Keratinocyte (primary cell): ENCODE measurements around the gene PTBP3. TPM values are rescaled to one million over a fixed set of nuclear protein-coding genes. Genes with fewer than 3 reads are reported as not detected.

ENCODE experiments used
- DNase-seq: peaks from one replicate; pipeline ENCODE4 v3.0.0-alpha.2; 2011; ENCODE audit warnings: low read depth, missing footprints, low spot score
- FAIRE-seq: peaks from 2 replicates; lab custom pipeline; 2011; peaks lifted over from hg19 to GRCh38; lab: Jason Lieb, UNC
- H2AFZ ChIP-seq: 2 replicates; pipeline ENCODE4 v1.6.0; 2012; ENCODE audit warnings: low read length, control low read depth, inconsistent platforms; ENCODE audit not compliant: control insufficient read depth
- H3K27ac ChIP-seq: 2 replicates; pipeline ENCODE4 v1.5.1; 2011; ENCODE audit warnings: low read length; ENCODE audit not compliant: control insufficient read depth, insufficient read depth
- H3K27me3 ChIP-seq: 3 replicates; pipeline ENCODE4 v1.6.0; 2011; ENCODE audit warnings: low read length; ENCODE audit not compliant: control insufficient read depth, insufficient read depth; ENCODE audit errors: extremely low read depth
- H3K36me3 ChIP-seq, 2 experiments: 2 replicates in 1 of 2; 3 replicates in 1 of 2; pipeline ENCODE4 v1.5.1; 2011; ENCODE audit warnings: low read length in 2 of 2, mild to moderate bottlenecking in 1 of 2; ENCODE audit not compliant: control insufficient read depth in 2 of 2, insufficient read depth in 2 of 2; ENCODE audit errors: extremely low read depth in 1 of 2
- H3K4me1 ChIP-seq: 3 replicates; pipeline ENCODE4 v1.5.1; 2011; ENCODE audit warnings: low read length; ENCODE audit not compliant: control insufficient read depth, insufficient read depth; ENCODE audit errors: extremely low read depth
- H3K4me2 ChIP-seq: 3 replicates; pipeline ENCODE4 v1.6.0; 2011; ENCODE audit warnings: low read depth, low read length; ENCODE audit not compliant: control insufficient read depth, insufficient read depth; ENCODE audit errors: extremely low read depth
- H3K4me3 ChIP-seq, 3 experiments: fragments of 200-600 bp in 1 of 3; sonication (generic) in 1 of 3; 2 replicates in 2 of 3; 3 replicates in 1 of 3; pipeline ENCODE4 v1.5.1; 2011 to 2016; ENCODE audit warnings: low read length in 3 of 3, mild to moderate bottlenecking in 3 of 3, control low read depth in 2 of 3, inconsistent platforms in 1 of 3, low read depth in 1 of 3, mixed read lengths in 1 of 3, mixed run types in 1 of 3, moderate library complexity in 1 of 3; ENCODE audit not compliant: control insufficient read depth in 2 of 3, insufficient read depth in 2 of 3; ENCODE audit errors: extremely low read depth in 1 of 3
- H3K79me2 ChIP-seq: 2 replicates; pipeline ENCODE4 v1.6.0; 2012; ENCODE audit warnings: low read length; ENCODE audit not compliant: control insufficient read depth, insufficient read depth
- H3K9ac ChIP-seq: 3 replicates; pipeline ENCODE4 v1.6.0; 2011; ENCODE audit warnings: low read length; ENCODE audit not compliant: control insufficient read depth, insufficient read depth; ENCODE audit errors: extremely low read depth
- H3K9me1 ChIP-seq: 3 replicates; pipeline ENCODE4 v1.6.0; 2011; ENCODE audit warnings: low read length; ENCODE audit not compliant: control insufficient read depth, insufficient read depth; ENCODE audit errors: extremely low read depth
- H3K9me3 ChIP-seq: 2 replicates; pipeline ENCODE4 v1.5.1; 2012; ENCODE audit warnings: low read depth, low read length; ENCODE audit not compliant: control insufficient read depth
- H4K20me1 ChIP-seq: 3 replicates; pipeline ENCODE4 v1.6.0; 2011; ENCODE audit warnings: low read length; ENCODE audit not compliant: control insufficient read depth, insufficient read depth; ENCODE audit errors: extremely low read depth
- CTCF ChIP-seq, 3 experiments: IDR thresholded peaks in 1 of 3; conservative IDR thresholded peaks in 1 of 3; optimal IDR thresholded peaks in 1 of 3; 2 replicates in 2 of 3; 3 replicates in 1 of 3; pipeline versions ENCODE3 to v1.5.1; 2011; ENCODE audit warnings: low read length in 3 of 3, mild to moderate bottlenecking in 3 of 3, moderate library complexity in 2 of 3, control low read depth in 1 of 3, inconsistent platforms in 1 of 3; ENCODE audit not compliant: insufficient read depth in 2 of 3; ENCODE audit errors: extremely low read depth in 1 of 3
- EZH2 ChIP-seq: IDR thresholded peaks from one replicate; pipeline ENCODE4 v1.6.1; 2012; ENCODE audit warnings: inconsistent platforms, mild to moderate bottlenecking, low read length, moderate library complexity
- dilution Hi-C: fragments of 300-500 bp; cut with MboI; formaldehyde crosslinking; loops from one replicate; pipeline ENCODE4 v1.7.0; 2020; ENCODE audit warnings: low sequenced_read_pairs; ENCODE audit not compliant: extremely low pct_ligation_motif_present
- polyA plus RNA-seq, 5 experiments: library from polyadenylated mRNA; depleted of rRNA in 3 of 5; stranded (reverse) in 3 of 5; stranded (forward) in 1 of 5; unstranded in 1 of 5; fragments of >200 nt; gene quantifications; 1 replicate in 1 of 5; 2 replicates in 3 of 5; 3 replicates in 1 of 5; pipeline versions ENCODE4 v1.2.1 to v1.2.3, GENCODE V29; 2011 to 2012; ENCODE audit warnings: missing spikeins in 2 of 5, low read depth in 1 of 5, low replicate concordance in 1 of 5

The PTBP3 gene
- polyA plus RNA-seq, 1 donor (not counting 4 experiments of a cell fraction or from before 2014, with no cell fraction given), result 51.0 TPM

DNA sequence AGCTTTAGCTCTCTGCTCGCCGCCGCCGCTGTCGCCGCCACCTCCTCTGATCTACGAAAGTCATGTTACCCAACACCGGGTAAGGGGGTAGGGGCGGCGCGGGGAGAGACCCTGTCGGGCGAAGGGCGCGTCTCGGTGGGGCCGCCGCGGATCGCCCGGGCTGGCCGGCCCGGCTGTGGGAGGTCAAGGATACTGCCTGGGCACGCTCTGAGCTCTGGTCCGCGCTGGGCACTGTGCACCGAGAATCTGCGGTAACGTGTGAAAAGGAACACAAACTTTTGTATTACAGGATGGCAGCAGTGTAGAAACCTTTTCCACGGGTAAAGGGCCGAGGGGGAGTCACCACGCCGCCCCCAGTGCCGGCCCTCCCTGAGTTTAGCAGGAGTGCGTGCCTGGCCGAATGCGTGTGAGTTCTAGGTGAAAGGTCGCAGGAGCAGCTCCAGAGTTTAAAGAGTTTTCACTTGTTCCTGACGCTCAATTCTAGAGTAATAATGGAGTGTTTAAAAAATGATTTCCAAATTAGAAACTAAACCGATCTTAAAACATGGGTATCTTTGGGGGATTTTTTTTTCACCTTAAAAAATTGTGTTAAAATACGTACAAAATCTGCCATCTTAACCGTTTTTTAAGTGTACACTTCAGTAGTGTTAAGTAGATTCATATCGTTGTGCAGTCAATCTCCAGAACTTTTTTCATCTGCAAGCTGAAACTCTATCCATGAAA, 46.8 kb upstream of the PTBP3 start, which contains the start of gene HSDL2:
HSDL2 (plus strand) TSS at position 7 of the 723 bp plus-strand sequence; CDS start at position 63, 56 bp downstream.
- Histone ChIP-seq H3K4me3 (peak within 1 kb of the TSS; percentile 90 to 97 (median 95)), H3K27me3 (no peaks in the 10 kb centered on the region), H3K4me2 (peak within 1 kb of the TSS; percentile 98), H3K36me3 (no peaks in the 10 kb centered on the region), H3K9me3 (no peaks in the 10 kb centered on the region), H3K4me1 (peaks cover 22% of the 10 kb centered on the region), H3K9me1 (no peaks in the 10 kb centered on the region), H3K27ac (peak within 1 kb of the TSS; percentile 92), H3K79me2 (peaks cover 15% of the 10 kb centered on the region), H2AFZ (peak within 1 kb of the TSS; percentile 96), H4K20me1 (no peaks in the 10 kb centered on the region), H3K9ac (peak within 1 kb of the TSS; percentile 93)
- TF ChIP-seq EZH2, result no peak
- TF ChIP-seq CTCF (optimal IDR thresholded peaks at IDR 0.05 in 1 of 3, IDR thresholded peaks at IDR 0.05 in 1 of 3, conservative IDR thresholded peaks at IDR 0.05 in 1 of 3; ENCODE audit: extremely low read depth in 1 of 3, insufficient read depth in 2 of 3, low read length in 3 of 3), result no peak
- FAIRE-seq (no peak), DNase-seq (no peak)
- dilution Hi-C loops, result no loop called here

DNA sequence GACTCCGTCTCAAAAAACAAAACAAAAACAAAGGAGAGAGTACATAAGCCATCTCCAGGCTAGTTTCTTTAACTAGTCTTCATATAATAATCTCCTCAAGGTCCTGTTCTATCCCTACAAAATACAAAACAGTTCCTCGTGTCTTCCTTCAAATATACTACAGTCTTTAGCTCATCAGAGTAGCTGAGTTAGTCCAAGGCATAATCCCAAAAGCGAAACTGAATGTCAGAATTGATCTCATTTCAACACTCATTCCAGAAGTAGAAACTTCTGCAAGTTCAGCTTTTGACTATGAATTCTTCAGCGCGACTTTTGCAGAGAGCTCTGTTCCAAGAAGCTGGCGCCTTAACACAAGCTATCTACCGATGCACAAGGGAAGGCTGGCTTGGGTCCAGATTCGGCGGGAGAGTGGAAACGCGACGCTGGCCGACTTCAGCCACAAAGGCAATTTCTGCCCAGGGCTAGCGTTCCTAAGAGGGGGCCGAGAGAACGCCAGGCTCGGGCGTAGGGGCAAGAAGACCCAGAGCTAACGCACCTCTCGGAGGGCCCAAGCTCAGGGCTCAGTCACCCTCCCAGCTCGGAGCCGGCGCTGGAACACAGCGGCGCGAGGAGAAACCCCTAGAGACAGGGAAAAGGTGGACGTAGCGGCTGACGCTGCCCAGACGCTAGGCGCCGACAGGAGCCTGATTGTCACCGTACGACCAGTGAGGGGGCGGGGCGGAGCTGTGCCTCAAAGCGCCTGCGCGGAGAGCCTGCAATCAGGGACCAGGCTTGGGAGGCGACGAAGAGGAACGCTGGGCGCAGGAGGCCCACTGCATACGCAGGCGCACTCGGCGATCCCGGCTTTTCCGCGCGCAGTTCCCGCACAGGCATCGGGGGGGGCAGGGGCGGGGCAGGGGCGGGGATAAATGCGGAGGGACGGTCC, 46.0 kb upstream of the PTBP3 start:
- no peaks in the 10 kb centered on the region for H3K27me3 ChIP-seq
- no peaks in the 10 kb centered on the region for H3K9me1 ChIP-seq
- no peaks in the 10 kb centered on the region for H3K36me3 ChIP-seq
- peak overlapping the region; percentile 98 for H3K4me2 ChIP-seq
- H3K4me1 ChIP-seq, result peaks cover 22% of the 10 kb centered on the region
- H3K27ac ChIP-seq, result peak overlapping the region; percentile 92
- DNase-seq, result peak; percentile 83
- no peak for TF ChIP-seq EZH2
- TF ChIP-seq CTCF (optimal IDR thresholded peaks at IDR 0.05 in 1 of 3, IDR thresholded peaks at IDR 0.05 in 1 of 3, conservative IDR thresholded peaks at IDR 0.05 in 1 of 3; ENCODE audit: extremely low read depth in 1 of 3, insufficient read depth in 2 of 3, low read length in 3 of 3), result peak in 1 of 3 experiments; percentile 15
- no peaks in the 10 kb centered on the region for H4K20me1 ChIP-seq
- dilution Hi-C loops, result no loop called here
- peak overlapping the region; percentile 90 to 97 (median 95) for H3K4me3 ChIP-seq
- peaks cover 14% of the 10 kb centered on the region for H3K79me2 ChIP-seq
- peak overlapping the region; percentile 93 for H3K9ac ChIP-seq
- no peaks in the 10 kb centered on the region for H3K9me3 ChIP-seq
- H2AFZ ChIP-seq, result peak overlapping the region; percentile 96
- FAIRE-seq, result no peak
